ENCODE data around the gene FABP7. TPM values are rescaled to one million over a fixed set of nuclear protein-coding genes. Genes with fewer than 3 reads are reported as not detected.

FABP7 gene
- total and polyA plus RNA-seq, 2 of the 13 experiments (the other 11 are each of a cell fraction or from before 2014, with no cell fraction given), result not detected

GRCh38 chr6:122770835-122771601 is 8.5 kb upstream of the FABP7 start (continued):
- TF ChIP-seq ZNF367 (CRISPR knock-in tag; IDR thresholded peaks at IDR 0.05; ENCODE audit: borderline replicate concordance), result no peak
- no peak for TF ChIP-seq TEF (CRISPR knock-in tag; IDR thresholded peaks at IDR 0.05)
- no peak for TF ChIP-seq SMARCE1 (IDR thresholded peaks at IDR 0.05; ENCODE audit: borderline replicate concordance)
- TF ChIP-seq ZNF383 (CRISPR knock-in tag; IDR thresholded peaks at IDR 0.05; ENCODE audit: borderline replicate concordance), result no peak
- TF ChIP-seq ATM (IDR thresholded peaks at IDR 0.05; ENCODE audit: borderline replicate concordance), result no peak
- TF ChIP-seq SRSF4 (IDR thresholded peaks at IDR 0.05; ENCODE audit: low read depth, low read length, poor library complexity, severe bottlenecking), result no peak
- TF ChIP-seq ZNF563 (CRISPR knock-in tag; IDR thresholded peaks at IDR 0.05), result no peak
- no peak for TF ChIP-seq ZNF333 (CRISPR knock-in tag; IDR thresholded peaks at IDR 0.05; ENCODE audit: borderline replicate concordance)
- no peak for TF ChIP-seq ZNF276 (CRISPR knock-in tag; IDR thresholded peaks at IDR 0.05; ENCODE audit: low read depth)
- TF ChIP-seq RAD21 (CRISPR knock-in tag; IDR thresholded peaks at IDR 0.05), result peak; percentile 62
- TF ChIP-seq MAFF (IDR thresholded peaks at IDR 0.05; ENCODE audit: low read depth, low read length), result no peak
- no peak for TF ChIP-seq ZFP36L1 (CRISPR knock-in tag; IDR thresholded peaks at IDR 0.05)
- TF ChIP-seq SOX6 (IDR thresholded peaks at IDR 0.05), result no peak
- TF ChIP-seq SOX6 (CRISPR knock-in tag; IDR thresholded peaks at IDR 0.05), result 0 out of 2 replicates have a peak, but pooled peaks have one; percentile 14
- no peak for TF ChIP-seq TOE1 (CRISPR knock-in tag; IDR thresholded peaks at IDR 0.05)
- no peak for TF ChIP-seq NR0B2 (CRISPR knock-in tag; IDR thresholded peaks at IDR 0.05)
- no peak for TF ChIP-seq ZNF496 (CRISPR knock-in tag; IDR thresholded peaks at IDR 0.05; ENCODE audit: insufficient replicate concordance)
- TF ChIP-seq ZKSCAN1 (IDR thresholded peaks at IDR 0.05; ENCODE audit: low read length), result no peak
- no peak for TF ChIP-seq KDM1A (CRISPR knock-in tag; IDR thresholded peaks at IDR 0.05)
- TF ChIP-seq ZNF207 (IDR thresholded peaks at IDR 0.05; ENCODE audit: borderline replicate concordance), result no peak
- TF ChIP-seq PBX2 (CRISPR knock-in tag; IDR thresholded peaks at IDR 0.05), result no peak
- no peak for TF ChIP-seq NR3C1 (CRISPR knock-in tag; IDR thresholded peaks at IDR 0.05)
- TF ChIP-seq SMC3 (IDR thresholded peaks at IDR 0.05; ENCODE audit: low read length), result peak; percentile 91
- TF ChIP-seq RXRB (CRISPR knock-in tag; IDR thresholded peaks at IDR 0.05; ENCODE audit: borderline replicate concordance), result no peak
- TF ChIP-seq ZNF232 (CRISPR knock-in tag; IDR thresholded peaks at IDR 0.05; ENCODE audit: borderline replicate concordance), result no peak
- TF ChIP-seq ZNF883 (CRISPR knock-in tag; IDR thresholded peaks at IDR 0.05; ENCODE audit: not compliant biosample characterization), result no peak
- no peak for TF ChIP-seq GABPB1 (CRISPR knock-in tag; IDR thresholded peaks at IDR 0.05)
